ENCODE results near the gene ATRNL1.

Gene ATRNL1

DNA sequence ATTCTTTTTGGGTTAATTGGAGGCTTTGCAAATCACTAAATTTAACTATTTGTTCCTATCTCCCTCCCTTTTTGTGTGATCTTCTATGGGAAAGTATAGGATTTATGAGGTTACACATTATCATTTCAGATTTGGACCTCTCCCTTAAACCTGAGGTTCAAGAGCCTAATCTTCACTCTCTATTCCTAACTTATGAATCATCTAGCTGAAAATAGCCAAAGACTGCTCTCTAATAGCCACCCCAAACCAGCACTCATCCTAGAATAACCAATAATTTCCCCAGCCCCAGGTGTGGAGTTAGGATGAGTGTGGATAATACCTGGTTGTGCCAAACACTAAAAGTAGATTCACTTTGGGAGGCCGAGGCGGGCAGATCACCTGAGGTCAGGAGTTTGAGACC lies 680.7 kb downstream of the ATRNL1 start:
- H3K4me3 ChIP-seq (replicated peaks; ENCODE audit: low read depth, low read length): no peak overlapping the region
- TF ChIP-seq, protein P1, sequence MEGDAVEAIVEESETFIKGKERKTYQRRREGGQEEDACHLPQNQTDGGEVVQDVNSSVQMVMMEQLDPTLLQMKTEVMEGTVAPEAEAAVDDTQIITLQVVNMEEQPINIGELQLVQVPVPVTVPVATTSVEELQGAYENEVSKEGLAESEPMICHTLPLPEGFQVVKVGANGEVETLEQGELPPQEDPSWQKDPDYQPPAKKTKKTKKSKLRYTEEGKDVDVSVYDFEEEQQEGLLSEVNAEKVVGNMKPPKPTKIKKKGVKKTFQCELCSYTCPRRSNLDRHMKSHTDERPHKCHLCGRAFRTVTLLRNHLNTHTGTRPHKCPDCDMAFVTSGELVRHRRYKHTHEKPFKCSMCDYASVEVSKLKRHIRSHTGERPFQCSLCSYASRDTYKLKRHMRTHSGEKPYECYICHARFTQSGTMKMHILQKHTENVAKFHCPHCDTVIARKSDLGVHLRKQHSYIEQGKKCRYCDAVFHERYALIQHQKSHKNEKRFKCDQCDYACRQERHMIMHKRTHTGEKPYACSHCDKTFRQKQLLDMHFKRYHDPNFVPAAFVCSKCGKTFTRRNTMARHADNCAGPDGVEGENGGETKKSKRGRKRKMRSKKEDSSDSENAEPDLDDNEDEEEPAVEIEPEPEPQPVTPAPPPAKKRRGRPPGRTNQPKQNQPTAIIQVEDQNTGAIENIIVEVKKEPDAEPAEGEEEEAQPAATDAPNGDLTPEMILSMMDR (IDR thresholded peaks at IDR 0.05; ENCODE audit: low read length, missing control alignments): no peak
- no peak for DNase-seq (ENCODE audit: low read depth)

DNA sequence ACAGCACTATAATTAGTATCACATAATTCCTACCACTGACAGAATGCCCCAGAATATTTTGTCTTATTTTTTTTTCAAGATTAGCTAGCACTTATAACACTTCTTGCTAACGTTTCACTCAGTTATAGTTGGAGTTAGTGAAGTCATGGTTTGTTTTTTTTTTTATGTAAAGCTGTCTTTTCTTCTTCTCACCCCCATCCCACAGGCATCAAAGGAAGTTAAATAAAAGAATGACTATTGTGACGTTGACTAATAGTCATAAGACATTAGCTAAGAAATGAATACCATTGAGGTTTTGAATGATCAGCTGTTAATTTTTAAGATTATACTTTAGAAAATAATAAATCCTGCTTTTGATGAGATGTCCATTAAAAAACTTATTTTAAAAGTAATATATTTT lies 681.6 kb downstream of the ATRNL1 start:
- DNase-seq (ENCODE audit: low read depth): no peak
- H3K4me3 ChIP-seq (replicated peaks; ENCODE audit: low read depth, low read length): no peak overlapping the region
- TF ChIP-seq, protein P1 (IDR thresholded peaks at IDR 0.05; ENCODE audit: low read length, missing control alignments): no peak

DNA sequence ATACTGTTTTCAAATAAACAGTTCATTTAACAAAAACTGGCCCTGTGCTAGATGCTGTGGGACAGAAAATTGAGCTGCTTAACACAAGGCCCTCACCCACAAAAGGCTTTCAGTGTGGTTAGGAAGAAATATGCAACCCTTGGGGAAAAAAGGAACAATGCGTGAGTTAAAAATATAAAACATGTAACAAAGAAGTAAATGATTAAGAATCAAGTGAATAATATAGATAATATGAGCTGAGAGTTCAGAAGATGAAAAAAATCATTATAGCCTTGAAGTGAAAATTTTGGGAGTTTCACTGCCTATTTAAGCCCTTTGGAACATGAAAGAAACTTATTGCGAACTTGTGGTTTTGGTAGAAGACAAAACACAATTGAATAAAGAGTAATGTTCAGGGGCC lies 684.5 kb downstream of the ATRNL1 start:
- TF ChIP-seq, protein P1 (IDR thresholded peaks at IDR 0.05; ENCODE audit: low read length, missing control alignments): no peak
- DNase-seq (ENCODE audit: low read depth): no peak

DNA sequence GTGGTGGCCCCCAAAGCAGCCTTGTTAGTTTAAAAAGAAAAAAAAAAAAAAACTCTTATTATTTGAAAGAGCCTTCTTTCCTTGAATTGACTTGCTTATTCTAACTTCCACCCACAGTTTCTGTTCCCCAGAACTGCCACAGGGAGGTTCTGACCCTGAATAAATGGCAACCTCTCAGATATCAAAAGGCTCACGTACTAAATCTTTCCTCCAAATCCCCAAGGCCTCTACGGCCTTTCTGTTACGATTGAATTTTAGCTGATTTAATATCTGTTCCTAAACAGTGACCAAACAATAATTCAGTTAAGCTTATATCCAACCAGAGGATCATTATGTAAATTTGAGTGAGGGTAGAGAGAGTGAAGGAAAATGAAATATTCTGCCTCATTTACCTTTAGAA lies 697.1 kb downstream of the ATRNL1 start:
- DNase-seq (ENCODE audit: low read depth): no peak
- TF ChIP-seq, protein P1 (IDR thresholded peaks at IDR 0.05; ENCODE audit: low read length, missing control alignments): no peak
- H3K4me3 ChIP-seq (replicated peaks; ENCODE audit: low read depth, low read length): no peak overlapping the region

More for the DNA sequence above, 684.5 kb downstream of the ATRNL1 start:
- no peak overlapping the region for H3K4me3 ChIP-seq (replicated peaks; ENCODE audit: low read depth, low read length)

DNA sequence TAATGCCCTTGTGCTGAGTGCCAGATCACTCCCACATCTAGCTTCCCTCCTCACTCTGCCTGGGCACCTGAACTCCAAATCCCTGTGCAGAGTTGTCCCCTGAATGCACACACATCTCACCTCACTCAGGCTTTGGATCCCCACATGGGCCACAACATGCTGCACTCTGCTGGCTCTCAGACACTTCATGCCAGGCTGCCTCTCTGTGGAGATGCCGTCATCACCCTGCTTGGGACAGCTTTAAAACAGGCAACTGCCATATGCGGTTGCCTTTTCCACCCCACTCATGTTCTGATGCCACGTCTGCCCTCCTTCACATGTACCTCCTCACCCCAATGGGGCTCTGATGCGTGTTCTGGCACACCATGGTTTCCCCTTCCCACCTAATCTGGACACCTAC lies 702.8 kb downstream of the ATRNL1 start:
- no peak overlapping the region for H3K4me3 ChIP-seq (replicated peaks; ENCODE audit: low read depth, low read length)
- DNase-seq (ENCODE audit: low read depth): no peak
- TF ChIP-seq, protein P1 (IDR thresholded peaks at IDR 0.05; ENCODE audit: low read length, missing control alignments): no peak

DNA sequence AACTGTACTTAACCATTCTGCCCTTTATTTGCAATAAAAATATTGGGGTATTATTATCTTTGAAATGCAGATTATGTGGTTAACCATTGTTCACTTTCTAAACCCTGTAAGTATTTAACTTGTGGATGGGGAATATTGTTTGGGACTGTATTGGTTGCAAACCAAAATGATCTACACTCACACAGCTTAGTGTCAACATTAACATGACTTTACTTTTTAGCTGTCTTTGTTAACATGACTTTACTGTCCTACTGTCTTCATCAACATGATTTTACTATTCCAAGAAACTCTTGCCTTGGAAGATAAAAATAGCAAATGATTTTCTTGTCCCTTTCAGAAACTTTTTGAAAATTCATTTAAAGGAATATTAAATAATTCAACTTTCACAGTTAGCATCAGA lies 708.3 kb downstream of the ATRNL1 start:
- no peak for DNase-seq (ENCODE audit: low read depth)
- TF ChIP-seq, protein P1 (IDR thresholded peaks at IDR 0.05; ENCODE audit: low read length, missing control alignments): no peak
- H3K4me3 ChIP-seq (replicated peaks; ENCODE audit: low read depth, low read length): no peak overlapping the region

DNA sequence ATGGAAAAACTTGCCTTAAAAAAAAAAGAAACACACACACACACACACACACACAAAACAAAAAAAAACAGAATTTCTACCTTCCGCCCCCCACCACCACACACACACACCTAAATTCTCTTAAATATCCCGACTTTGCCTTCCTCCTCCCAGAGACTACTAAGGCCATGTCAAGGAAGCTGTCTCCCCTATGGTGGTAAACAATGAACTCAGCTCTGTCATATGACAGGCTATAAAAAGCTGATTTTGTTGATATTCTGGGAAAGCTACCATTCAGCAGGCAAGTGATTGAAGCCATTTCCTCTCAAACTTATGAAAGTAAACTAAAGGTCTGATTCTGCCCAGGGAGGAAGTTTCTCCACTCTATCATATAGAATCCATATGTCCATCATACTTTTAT lies 708.8 kb downstream of the ATRNL1 start:
- TF ChIP-seq, protein P1 (IDR thresholded peaks at IDR 0.05; ENCODE audit: low read length, missing control alignments): no peak
- no peak for DNase-seq (ENCODE audit: low read depth)
- H3K4me3 ChIP-seq (replicated peaks; ENCODE audit: low read depth, low read length): no peak overlapping the region

Measured in fibroblast of pulmonary artery (primary cell).